Natural killer cell (primary cell): ENCODE data around the gene CARMIL3. TPM values are rescaled to one million over a fixed set of nuclear protein-coding genes. Genes with fewer than 3 reads are reported as not detected.

Experiments used
- ATAC-seq, 3 donors: fragments of 150-1000 bp in 2 of 3; fragments of 200-7000 bp in 1 of 3; cut with Tn5 transposase; 1 replicate in 1 of 3; 2 replicates in 2 of 3; pipeline ENCODE4 v1.10.0; 2021; ENCODE audit warnings: mild to moderate bottlenecking in 2 of 3, moderate library complexity in 2 of 3
- DNase-seq, 2 donors: peaks; one replicate each; pipeline versions ENCODE4 v3.0.0 to v3.0.0-alpha.2; 2013 to 2021; ENCODE audit warnings: mixed read lengths in 1 of 2
- H3K27ac ChIP-seq: one replicate; pipeline ENCODE4 v1.5.1; 2013; ENCODE audit warnings: mild to moderate bottlenecking, low read length
- H3K27me3 ChIP-seq: one replicate; pipeline ENCODE4 v1.6.1; 2013; ENCODE audit warnings: low read length; ENCODE audit not compliant: control insufficient read depth, insufficient read depth
- H3K36me3 ChIP-seq: one replicate; pipeline ENCODE4 v1.6.1; 2013; ENCODE audit warnings: low read length; ENCODE audit not compliant: control insufficient read depth, insufficient read depth
- H3K4me1 ChIP-seq: one replicate; pipeline ENCODE4 v1.6.1; 2013; ENCODE audit warnings: low read length; ENCODE audit not compliant: control insufficient read depth, insufficient read depth
- H3K4me3 ChIP-seq: one replicate; pipeline ENCODE4 v1.5.1; 2013; ENCODE audit warnings: low read length
- H3K9me3 ChIP-seq: one replicate; pipeline ENCODE4 v1.6.1; 2013; ENCODE audit warnings: low read length; ENCODE audit not compliant: control insufficient read depth, insufficient read depth
- H3K27ac Mint-ChIP-seq, 2 donors: one replicate each; pipeline ENCODE4 v1.8.0; 2022; ENCODE audit warnings: mild to moderate bottlenecking in 2 of 2, mixed read lengths in 2 of 2, moderate library complexity in 1 of 2
- H3K27me3 Mint-ChIP-seq, 2 donors: one replicate each; pipeline ENCODE4 v1.8.0; 2022; ENCODE audit warnings: low read depth in 2 of 2, mixed read lengths in 2 of 2
- H3K36me3 Mint-ChIP-seq: one replicate; pipeline ENCODE4 v1.8.0; 2022; ENCODE audit warnings: mixed read lengths
- H3K4me1 Mint-ChIP-seq, 2 donors: one replicate each; pipeline ENCODE4 v1.8.0; 2022; ENCODE audit warnings: mixed read lengths in 2 of 2
- H3K4me3 Mint-ChIP-seq: one replicate; pipeline ENCODE4 v1.8.0; 2022; ENCODE audit warnings: mild to moderate bottlenecking, moderate library complexity, mixed read lengths
- H3K9me3 Mint-ChIP-seq, 2 donors: one replicate each; pipeline ENCODE4 v1.8.0; 2022; ENCODE audit warnings: mixed read lengths in 2 of 2
- CTCF ChIP-seq: fragments of 200-600 bp; IDR thresholded peaks from one replicate; pipeline ENCODE4 v1.8.0; 2022; ENCODE audit warnings: antibody characterized with exemption
- WGBS: methylation state at CpG from one replicate; pipeline ENCODE4 v1.1.7; 2013; ENCODE audit warnings: missing lambda C conversion rate; ENCODE audit not compliant: insufficient coverage; 5-methylcytosine and 5-hydroxymethylcytosine counted together
- intact Hi-C: fragments of 100-400 bp; cut with micrococcal nuclease; formaldehyde crosslinking; loops from one replicate; pipeline ENCODE4 v1.14.2; 2022
- total RNA-seq, 4 donors: library from RNA; stranded (reverse); fragments of 120-200 nt in 1 of 4; gene quantifications; one replicate each; pipeline versions ENCODE4 v1.2.3 to v1.2.4, GENCODE V29; 2013 to 2022

CARMIL3 gene
- total RNA-seq, 3 donors from 2014 or later (not counting 1 experiment from before 2014, with no cell fraction given): 17.8 to 28.6 (median 18.6) TPM

DNA sequence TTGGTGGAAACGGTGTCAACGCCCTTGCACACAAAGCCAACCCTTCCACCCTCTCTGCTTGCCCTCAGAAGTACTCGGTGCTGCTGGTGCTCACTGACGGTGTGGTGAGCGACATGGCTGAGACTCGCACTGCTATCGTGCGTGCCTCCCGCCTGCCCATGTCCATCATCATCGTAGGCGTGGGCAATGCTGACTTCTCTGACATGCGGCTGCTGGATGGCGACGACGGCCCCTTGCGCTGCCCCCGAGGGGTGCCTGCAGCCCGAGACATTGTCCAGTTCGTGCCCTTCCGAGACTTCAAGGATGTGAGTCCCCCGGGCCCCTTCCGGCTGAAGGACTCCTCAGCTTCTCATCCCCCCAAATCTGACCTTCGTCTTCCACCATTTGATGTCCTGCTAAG is 25.3 kb downstream of the CARMIL3 start:
- Histone ChIP-seq H3K9me3 (no peaks in the 10 kb centered on the region), H3K27ac (no peak overlapping the region), H3K4me3 (no peak overlapping the region), H3K4me1 (peaks cover 19% of the 10 kb centered on the region), H3K36me3 (no peaks in the 10 kb centered on the region), H3K27me3 (no peaks in the 10 kb centered on the region)
- Mint-ChIP-seq H3K27me3 (no peaks in the 10 kb centered on the region), H3K36me3 (no peaks in the 10 kb centered on the region), H3K27ac (no peak overlapping the region), H3K4me1 (peaks cover 11 to 14% of the 10 kb centered on the region in 2 donors), H3K4me3 (no peak overlapping the region), H3K9me3 (no peaks in the 10 kb centered on the region)
- DNase-seq (no peak), ATAC-seq (no peak)
- TF ChIP-seq CTCF: no peak
- 95% methylated on average over 23 of the region's 23 CpGs for WGBS
- intact Hi-C loops: no loop called here

DNA sequence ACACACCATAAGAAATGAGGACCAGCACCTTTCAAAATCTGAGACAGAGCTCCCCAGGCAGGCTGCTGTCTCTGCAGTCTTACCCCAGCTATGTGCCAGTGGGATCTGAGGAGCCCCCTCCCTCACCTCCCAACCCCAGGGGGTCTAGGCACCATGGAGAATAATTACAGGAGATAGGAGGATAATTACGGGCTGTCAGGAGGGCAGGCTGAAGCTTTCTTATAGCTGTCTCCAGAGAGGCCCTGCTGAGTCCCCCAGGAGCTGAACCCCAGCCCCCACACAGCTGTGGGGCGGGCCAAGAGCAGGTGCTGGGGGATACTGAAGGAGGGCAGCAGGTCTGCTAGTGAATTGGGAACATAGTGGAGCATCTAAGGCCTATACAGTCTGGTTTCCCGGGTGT is 26.3 kb downstream of the CARMIL3 start:
- DNase-seq (no peak), ATAC-seq (no peak)
- Histone ChIP-seq H3K9me3 (no peaks in the 10 kb centered on the region), H3K27me3 (no peaks in the 10 kb centered on the region), H3K27ac (no peak overlapping the region), H3K4me1 (peaks cover 19% of the 10 kb centered on the region), H3K36me3 (no peaks in the 10 kb centered on the region), H3K4me3 (no peak overlapping the region)
- Mint-ChIP-seq H3K27me3 (no peaks in the 10 kb centered on the region), H3K9me3 (no peaks in the 10 kb centered on the region), H3K27ac (no peak overlapping the region), H3K4me3 (no peak overlapping the region), H3K36me3 (no peaks in the 10 kb centered on the region), H3K4me1 (peaks cover 14 to 20% of the 10 kb centered on the region in 2 donors)
- intact Hi-C loops: no loop called here
- 100% methylated on average over 3 of the region's 3 CpGs for WGBS
- no peak for TF ChIP-seq CTCF

DNA sequence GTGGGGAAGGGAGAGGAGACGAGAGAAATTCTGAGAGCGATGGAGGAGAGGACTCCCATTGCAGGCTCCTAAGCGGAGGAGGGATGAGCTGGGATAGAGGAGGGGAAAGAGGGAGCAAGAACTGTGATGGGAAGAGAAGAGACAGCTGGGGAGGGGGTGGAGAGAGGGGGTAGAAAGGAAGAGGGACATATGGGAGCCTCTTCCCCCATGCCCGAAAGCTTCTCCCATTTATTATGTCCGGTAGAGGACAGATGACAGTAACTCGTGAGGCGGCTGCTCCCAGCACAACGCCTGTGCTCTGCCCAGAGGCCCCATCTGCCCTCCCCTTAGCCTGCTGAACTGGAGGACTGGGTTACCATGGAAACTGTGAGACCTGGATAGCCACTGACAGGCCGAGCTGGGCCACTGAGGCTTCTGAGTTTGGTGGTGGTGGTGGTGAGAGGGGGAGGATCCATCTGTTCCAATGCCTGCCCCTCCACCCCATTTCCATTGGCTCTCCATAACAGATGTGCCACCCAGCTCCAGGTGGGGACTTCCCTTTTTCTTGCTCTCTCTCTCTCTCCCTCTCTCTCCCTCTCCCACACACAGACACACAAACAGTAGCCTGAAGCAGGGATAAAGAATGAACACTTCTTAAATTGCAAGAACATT is 27.8 kb downstream of the CARMIL3 start:
- Histone ChIP-seq H3K27ac (no peak overlapping the region), H3K9me3 (no peaks in the 10 kb centered on the region), H3K4me1 (peaks cover 19% of the 10 kb centered on the region), H3K36me3 (no peaks in the 10 kb centered on the region), H3K4me3 (no peak overlapping the region), H3K27me3 (no peaks in the 10 kb centered on the region)
- H3K9me3 Mint-ChIP-seq: no peaks in the 10 kb centered on the region
- H3K36me3 Mint-ChIP-seq: no peaks in the 10 kb centered on the region
- H3K27me3 Mint-ChIP-seq: no peaks in the 10 kb centered on the region
- 91% methylated on average over 8 of the region's 9 CpGs for WGBS
- peaks cover 14 to 20% of the 10 kb centered on the region in 2 donors for H3K4me1 Mint-ChIP-seq
- no peak for TF ChIP-seq CTCF
- DNase-seq (no peak), ATAC-seq (no peak)
- no peak overlapping the region for H3K4me3 Mint-ChIP-seq
- no peak overlapping the region for H3K27ac Mint-ChIP-seq
- intact Hi-C loops: no loop called here

DNA sequence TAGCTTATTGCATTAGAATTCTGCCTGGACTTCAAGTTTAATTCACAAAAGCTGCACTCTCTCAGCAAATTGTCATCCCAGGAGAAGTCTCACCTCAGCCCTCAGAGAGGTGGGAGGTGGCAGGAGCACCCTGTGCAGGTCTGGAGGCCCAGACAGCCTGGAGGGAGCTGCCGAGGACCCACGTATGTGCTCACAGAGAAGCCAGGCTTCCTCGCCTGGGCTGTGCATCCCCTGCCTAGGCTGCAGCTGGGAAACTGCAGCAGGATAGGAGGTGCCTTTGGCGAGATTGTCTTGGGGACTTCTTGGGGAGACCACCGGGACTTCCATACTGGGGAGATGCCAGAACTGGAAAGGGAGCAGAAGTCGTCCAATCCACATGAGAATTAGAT is 28.3 kb downstream of the CARMIL3 start:
- Histone ChIP-seq H3K4me3 (no peak overlapping the region), H3K36me3 (no peaks in the 10 kb centered on the region), H3K4me1 (peaks cover 19% of the 10 kb centered on the region), H3K27me3 (no peaks in the 10 kb centered on the region), H3K27ac (no peak overlapping the region), H3K9me3 (no peaks in the 10 kb centered on the region)
- Mint-ChIP-seq H3K27ac (no peak overlapping the region), H3K9me3 (no peaks in the 10 kb centered on the region), H3K4me3 (peak overlapping the region; percentile 31), H3K4me1 (peaks cover 14 to 20% of the 10 kb centered on the region in 2 donors), H3K36me3 (no peaks in the 10 kb centered on the region), H3K27me3 (no peaks in the 10 kb centered on the region)
- no peak for TF ChIP-seq CTCF
- ATAC-seq (no peak), DNase-seq (no peak)
- WGBS: 79% methylated on average over 6 of the region's 6 CpGs
- intact Hi-C loops: no loop called here
